Sciatic nerve (tissue), 2 donors: ENCODE results near the gene BARD1. TPM values are rescaled to one million over a fixed set of nuclear protein-coding genes. Genes with fewer than 3 reads are reported as not detected.
"Not testable (repeated sequence)": the region's sequence is repeated elsewhere in the genome, so short reads cannot be mapped to it uniquely, and the experiment has no call there.

Experiments used
- ATAC-seq: fragments of 200-7000 bp; cut with Tn5 transposase; one replicate; pipeline ENCODE4 v1.9.1; 2020; ENCODE audit warnings: mild to moderate bottlenecking, moderate library complexity
- DNase-seq: peaks from one replicate; pipeline ENCODE4 v3.0.0-alpha.2; 2020; ENCODE audit warnings: low spot score
- intact Hi-C: fragments of 100-400 bp; cut with DNase I; formaldehyde crosslinking; loops from one replicate; pipeline ENCODE4 v1.14.2; 2022
- total RNA-seq: library from RNA; stranded (reverse); fragmentation: NEBNext Ultra II Directional; extraction: Animal tissue kit (Norgen Biotek cat#: 25700); gene quantifications from one replicate; pipeline ENCODE4 v1.2.1, GENCODE V29; 2021
- donor health status: DM: no; HTN: no; CAD: no.
- donor health status: DM: no; HTN: no; CAD: no.

Gene BARD1
- total RNA-seq, 1 donor from 2014 or later = 20.5 TPM

DNA sequence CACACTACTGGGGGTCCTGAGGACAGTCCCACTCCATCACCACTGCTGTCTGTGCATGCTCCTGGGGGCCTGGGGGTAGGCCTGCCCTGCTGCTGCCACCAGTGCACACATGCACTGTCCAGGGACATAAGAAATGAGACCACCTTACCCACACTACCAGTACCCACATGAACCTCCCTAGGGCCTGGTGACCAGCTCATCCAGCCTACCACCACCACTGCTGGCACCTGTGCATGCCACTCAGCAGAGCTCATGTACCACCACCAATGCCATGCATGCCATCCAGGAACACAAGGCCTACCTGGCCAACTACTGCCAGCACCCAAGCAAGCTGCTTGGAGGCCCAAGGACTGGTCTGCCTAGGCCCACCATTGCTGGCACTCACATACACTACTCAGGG lies 112.8 kb downstream of the BARD1 start:
- ATAC-seq (peak; percentile 26), DNase-seq (no peak)

DNA sequence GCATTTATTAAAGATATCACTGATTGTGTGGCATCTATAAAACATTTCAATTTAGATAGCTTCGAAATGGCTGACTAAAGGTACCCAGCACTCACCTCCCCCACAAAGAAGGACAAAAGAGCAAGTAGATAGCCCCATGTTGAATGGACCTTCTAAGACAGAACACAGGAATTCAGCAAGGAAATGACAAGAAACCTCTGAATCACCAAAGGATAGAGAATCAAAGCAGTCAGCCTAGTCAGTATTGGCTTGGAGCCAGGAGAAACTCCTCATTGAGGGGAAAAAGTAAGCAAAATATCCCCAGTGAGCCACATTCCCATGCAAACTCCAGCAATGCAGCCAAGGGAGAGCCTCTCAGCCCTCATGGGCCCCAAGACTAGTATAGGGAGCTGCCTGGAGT lies 113.7 kb downstream of the BARD1 start:
- DNase-seq (no peak), ATAC-seq (no peak)
- intact Hi-C loops = no loop called here

More for the DNA sequence above, 112.8 kb downstream of the BARD1 start:
- intact Hi-C loops = no loop called here

DNA sequence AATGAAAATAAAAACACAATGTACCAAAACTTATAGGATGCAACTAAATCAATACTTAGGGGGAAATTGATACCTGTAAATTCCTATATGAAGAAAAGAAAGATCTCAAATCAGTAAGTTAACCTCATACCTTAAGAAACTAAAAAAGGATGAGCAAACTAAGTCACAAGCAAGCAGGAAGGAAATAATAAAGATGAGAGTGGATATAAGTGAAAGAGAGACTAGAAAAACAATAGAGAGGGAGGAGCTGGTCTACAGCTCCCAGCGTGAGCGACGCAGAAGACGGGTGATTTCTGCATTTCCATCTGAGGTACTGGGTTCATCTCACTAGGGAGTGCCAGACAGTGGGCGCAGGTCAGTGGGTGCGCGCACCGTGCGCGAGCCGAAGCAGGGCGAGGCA lies 125.9 kb downstream of the BARD1 start:
- DNase-seq, ATAC-seq, intact Hi-C loops: not testable (repeated sequence)

DNA sequence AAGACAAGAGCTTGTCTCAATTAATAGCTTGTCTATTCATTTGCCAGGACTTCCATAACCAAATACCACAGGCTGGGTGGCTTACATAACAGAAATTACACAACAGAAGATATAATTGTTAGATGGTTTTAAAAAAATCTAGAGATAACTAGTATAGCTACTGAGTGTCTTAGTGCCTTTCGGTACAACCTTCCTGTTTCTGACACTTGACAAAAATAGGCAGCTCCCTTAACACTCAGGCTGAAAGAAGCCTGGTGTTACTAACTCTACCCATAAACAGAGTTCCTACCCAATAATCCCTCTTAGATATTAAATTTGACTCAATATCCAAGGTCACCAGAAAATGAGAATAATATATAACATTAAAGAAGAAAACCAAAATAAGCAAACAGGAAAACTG lies 129.7 kb downstream of the BARD1 start:
- ATAC-seq = no peak
- DNase-seq = no peak
- intact Hi-C loops = no loop called here

DNA sequence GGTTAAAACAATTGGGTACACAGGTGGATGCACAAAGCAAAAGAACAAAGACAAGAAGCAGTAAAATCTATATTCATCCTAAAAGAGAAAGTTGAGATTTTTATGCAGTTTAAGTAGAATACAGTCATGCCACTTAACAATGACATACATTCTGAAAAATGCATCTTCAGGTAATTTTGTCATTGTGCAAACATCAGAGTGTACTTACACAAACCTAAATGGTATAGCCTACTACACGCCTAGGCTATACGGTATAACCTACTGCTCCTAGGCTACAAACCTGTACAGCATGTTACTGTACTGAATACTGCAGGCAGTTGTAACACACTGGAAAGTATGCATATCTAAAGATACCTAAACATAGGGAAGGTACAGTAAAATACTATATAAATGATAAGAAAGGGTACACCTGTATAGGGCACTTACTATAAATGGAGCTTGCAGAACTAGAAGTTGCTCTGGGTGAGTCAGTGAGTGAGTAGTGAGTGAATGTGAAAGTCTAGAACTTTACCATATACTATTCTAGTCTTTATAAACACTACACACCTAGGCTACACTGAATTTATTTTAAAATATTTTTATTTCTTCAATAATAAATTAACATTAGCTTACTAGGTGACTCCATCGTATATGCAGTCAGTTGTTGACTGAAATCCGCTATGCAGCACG lies 132.9 kb downstream of the BARD1 start:
- intact Hi-C loops = no loop called here

More for the DNA sequence above, 132.9 kb downstream of the BARD1 start:
- ATAC-seq (no peak), DNase-seq (no peak)
